SU-DHL-6 (cell line): ENCODE measurements around the gene MTOR.
"Not testable (repeated sequence)": the region's sequence is repeated elsewhere in the genome, so short reads cannot be mapped to it uniquely, and the experiment has no call there.

Source experiments
- H2AFZ ChIP-seq: fragments of 200-600 bp; sonication (generic); 2 replicates; pipeline ENCODE4 v1.6.1; 2014; ENCODE audit warnings: low read depth, mild to moderate bottlenecking, moderate library complexity, mixed read lengths, antibody characterized with exemption, low read length; ENCODE audit not compliant: severe bottlenecking
- H3F3A ChIP-seq: fragments of 200-600 bp; shearing (Covaris generic); 2 replicates; pipeline ENCODE4 v1.6.0; 2016; ENCODE audit warnings: antibody characterized with exemption, mild to moderate bottlenecking; ENCODE audit not compliant: insufficient read depth
- H3K27ac ChIP-seq: fragments of 200-600 bp; sonication (generic); 2 replicates; pipeline ENCODE4 v1.5.1; 2016; ENCODE audit warnings: low read depth, mild to moderate bottlenecking, low read length, moderate library complexity, mixed read lengths
- H3K27me3 ChIP-seq: fragments of 200-600 bp; sonication (generic), shearing (Covaris generic); 2 replicates; pipeline ENCODE4 v1.6.0; 2014; ENCODE audit warnings: mild to moderate bottlenecking, low read length
- H3K36me3 ChIP-seq: fragments of 200-600 bp; sonication (generic); 2 replicates; pipeline ENCODE4 v1.6.1; 2014; ENCODE audit warnings: mild to moderate bottlenecking, low read length, mixed read lengths
- H3K4me2 ChIP-seq: fragments of 300-600, 200-600 bp; shearing (Covaris generic), sonication (generic); 2 replicates; pipeline ENCODE4 v1.6.0; 2014; ENCODE audit warnings: low read length, low read depth, mild to moderate bottlenecking; ENCODE audit not compliant: poor library complexity, severe bottlenecking
- H3K4me3 ChIP-seq: fragments of 200-600 bp; sonication (generic); 2 replicates; pipeline ENCODE4 v1.5.1; 2014; ENCODE audit warnings: antibody characterized with exemption, low read length, mild to moderate bottlenecking, mixed read lengths; ENCODE audit not compliant: insufficient read depth, poor library complexity, severe bottlenecking
- H3K79me2 ChIP-seq: fragments of 200-600 bp; sonication (generic); 2 replicates; pipeline ENCODE4 v1.6.1; 2014; ENCODE audit warnings: mild to moderate bottlenecking, low read length, moderate library complexity; ENCODE audit not compliant: insufficient read depth
- H3K9ac ChIP-seq: fragments of 200-600 bp; sonication (generic); 2 replicates; pipeline ENCODE4 v1.7.0; 2014; ENCODE audit warnings: mild to moderate bottlenecking, low read length
- H3K9me2 ChIP-seq: fragments of 200-600 bp; sonication (generic); replicated peaks from 2 replicates; pipeline ENCODE4 v1.6.1; 2014; ENCODE audit warnings: low read length; ENCODE audit not compliant: insufficient read depth
- H3K9me3 ChIP-seq: fragments of 200-600 bp; sonication (generic); 2 replicates; pipeline ENCODE4 v1.6.1; 2014; ENCODE audit warnings: low read length, mixed read lengths; ENCODE audit not compliant: insufficient read depth
- H4K20me1 ChIP-seq: fragments of 200-600 bp; sonication (generic); 2 replicates; pipeline ENCODE4 v1.6.1; 2014; ENCODE audit warnings: low read depth, mild to moderate bottlenecking, antibody characterized with exemption, low read length, moderate library complexity, mixed read lengths
- EZH2phosphoT487 ChIP-seq: fragments of 200-600 bp; sonication (generic), shearing (Covaris generic); conservative IDR thresholded peaks from 2 replicates; pipeline ENCODE4 v1.6.1; 2018; ENCODE audit warnings: mild to moderate bottlenecking, antibody characterized with exemption, low read length, moderate library complexity, mixed read lengths
- TF ChIP-seq, protein P1 (sequence below): fragments of 200-600 bp; sonication (generic); IDR thresholded peaks from one replicate; pipeline ENCODE4 v1.5.1; 2017; ENCODE audit warnings: antibody characterized with exemption, mild to moderate bottlenecking, low read length, moderate library complexity; ENCODE audit not compliant: insufficient read depth, poor library complexity, severe bottlenecking

Gene MTOR

DNA sequence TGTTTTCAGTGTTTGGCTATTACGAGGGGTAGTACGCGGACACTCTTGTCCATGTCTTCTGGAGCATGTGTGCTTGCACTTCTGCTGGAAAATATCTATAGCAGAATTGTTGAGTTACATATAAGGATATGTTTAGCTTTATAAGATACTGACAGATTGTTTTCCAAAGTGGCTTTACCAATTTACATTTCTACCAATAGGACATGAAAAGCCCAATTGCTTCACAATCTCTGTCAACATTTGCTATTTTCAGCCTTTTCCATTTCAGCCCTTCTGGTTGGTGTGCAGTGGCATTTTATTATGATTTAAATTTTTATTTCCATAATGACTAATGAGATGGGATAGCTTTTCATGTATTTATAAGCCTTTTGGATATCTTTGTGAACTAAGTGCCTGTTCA lies 79.5 kb downstream of the MTOR start:
- Histone ChIP-seq H3K36me3 (0 out of 2 replicates have a peak, but pooled peaks cover 5% of the 10 kb centered on the region), H3K9me2 (no peaks in the 10 kb centered on the region), H3F3A (no peaks in the 10 kb centered on the region), H3K27ac (no peak overlapping the region), H4K20me1 (no peaks in the 10 kb centered on the region), H3K9ac (no peak overlapping the region), H3K79me2 (no peaks in the 10 kb centered on the region), H3K27me3 (no peaks in the 10 kb centered on the region), H3K9me3 (no peaks in the 10 kb centered on the region), H3K4me3 (no peak overlapping the region), H2AFZ (no peak overlapping the region), H3K4me2 (no peak overlapping the region)
- no peak for TF ChIP-seq EZH2phosphoT487
- TF ChIP-seq, protein P1, sequence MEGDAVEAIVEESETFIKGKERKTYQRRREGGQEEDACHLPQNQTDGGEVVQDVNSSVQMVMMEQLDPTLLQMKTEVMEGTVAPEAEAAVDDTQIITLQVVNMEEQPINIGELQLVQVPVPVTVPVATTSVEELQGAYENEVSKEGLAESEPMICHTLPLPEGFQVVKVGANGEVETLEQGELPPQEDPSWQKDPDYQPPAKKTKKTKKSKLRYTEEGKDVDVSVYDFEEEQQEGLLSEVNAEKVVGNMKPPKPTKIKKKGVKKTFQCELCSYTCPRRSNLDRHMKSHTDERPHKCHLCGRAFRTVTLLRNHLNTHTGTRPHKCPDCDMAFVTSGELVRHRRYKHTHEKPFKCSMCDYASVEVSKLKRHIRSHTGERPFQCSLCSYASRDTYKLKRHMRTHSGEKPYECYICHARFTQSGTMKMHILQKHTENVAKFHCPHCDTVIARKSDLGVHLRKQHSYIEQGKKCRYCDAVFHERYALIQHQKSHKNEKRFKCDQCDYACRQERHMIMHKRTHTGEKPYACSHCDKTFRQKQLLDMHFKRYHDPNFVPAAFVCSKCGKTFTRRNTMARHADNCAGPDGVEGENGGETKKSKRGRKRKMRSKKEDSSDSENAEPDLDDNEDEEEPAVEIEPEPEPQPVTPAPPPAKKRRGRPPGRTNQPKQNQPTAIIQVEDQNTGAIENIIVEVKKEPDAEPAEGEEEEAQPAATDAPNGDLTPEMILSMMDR = no peak

DNA sequence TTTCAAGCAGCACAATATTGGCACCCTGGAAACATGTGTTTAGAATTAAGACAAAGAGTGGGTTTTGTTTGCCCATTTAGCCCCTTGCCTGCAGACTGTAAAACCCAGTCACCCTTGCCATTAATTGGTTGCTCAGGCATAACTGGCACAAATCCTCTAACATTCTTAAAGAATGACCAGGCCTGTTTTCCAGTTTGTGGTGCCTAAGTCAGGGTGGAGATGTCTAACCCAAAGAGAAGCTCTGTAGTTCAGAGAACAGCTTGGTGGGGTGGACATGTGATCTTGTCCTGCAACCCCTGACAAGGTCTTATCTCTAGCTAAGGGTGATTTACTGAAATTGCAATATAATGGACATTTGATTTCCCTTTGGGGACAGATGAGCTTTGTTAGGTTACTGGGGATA lies 82.0 kb downstream of the MTOR start:
- Histone ChIP-seq H3K36me3 (0 out of 2 replicates have a peak, but pooled peaks cover 5% of the 10 kb centered on the region), H3K27ac (no peak overlapping the region), H4K20me1 (no peaks in the 10 kb centered on the region), H2AFZ (no peak overlapping the region), H3K9ac (no peak overlapping the region), H3K4me2 (no peak overlapping the region), H3K9me2 (no peaks in the 10 kb centered on the region), H3F3A (no peaks in the 10 kb centered on the region), H3K4me3 (no peak overlapping the region), H3K9me3 (no peaks in the 10 kb centered on the region), H3K27me3 (no peaks in the 10 kb centered on the region), H3K79me2 (no peaks in the 10 kb centered on the region)
- TF ChIP-seq, protein P1 = no peak
- no peak for TF ChIP-seq EZH2phosphoT487

DNA sequence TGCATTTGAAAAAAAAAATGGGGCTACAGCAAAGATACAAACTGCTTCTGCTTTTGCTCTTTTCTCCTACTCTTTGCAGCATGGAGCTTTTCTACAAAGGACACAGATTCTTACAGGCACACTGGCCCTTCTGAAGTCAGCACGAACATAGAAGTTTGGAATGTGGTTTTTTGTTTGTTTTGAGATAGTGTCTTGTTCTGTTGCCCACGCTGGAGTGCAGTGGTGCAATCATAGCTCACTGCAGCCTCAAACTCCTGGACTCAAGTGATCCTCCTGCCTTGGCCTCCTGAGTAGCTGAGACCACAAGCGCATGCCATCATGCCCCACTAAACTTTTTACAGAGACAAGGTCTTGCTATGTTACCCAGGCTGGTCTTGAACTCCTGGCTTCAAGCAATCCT lies 82.6 kb downstream of the MTOR start:
- not testable (repeated sequence) for H3F3A ChIP-seq, H3K9me2 ChIP-seq, H3K9me3 ChIP-seq, H3K4me2 ChIP-seq, H3K9ac ChIP-seq, H4K20me1 ChIP-seq, H3K27ac ChIP-seq, H2AFZ ChIP-seq, H3K4me3 ChIP-seq, H3K27me3 ChIP-seq, H3K36me3 ChIP-seq, H3K79me2 ChIP-seq

DNA sequence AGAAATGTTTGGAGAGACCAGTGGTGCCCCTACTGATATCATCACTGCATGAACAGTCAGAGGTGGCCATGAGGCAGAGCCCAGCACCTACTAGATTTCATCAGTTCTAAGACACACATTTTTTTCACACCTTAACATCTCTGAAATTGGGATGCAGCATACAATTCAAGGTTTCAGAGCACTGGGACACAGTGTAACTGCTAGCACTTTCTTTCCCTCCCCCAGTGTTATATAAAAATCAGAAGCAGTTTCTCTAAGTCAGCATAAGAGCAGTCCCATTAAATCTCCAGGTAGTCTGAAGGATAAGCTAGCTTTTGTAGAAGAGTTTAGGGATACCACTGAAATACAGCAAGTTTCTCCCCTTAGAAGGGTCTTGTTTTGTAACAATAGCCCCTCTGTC lies 83.2 kb downstream of the MTOR start:
- Histone ChIP-seq H3K4me3 (no peak overlapping the region), H3K9me2 (no peaks in the 10 kb centered on the region), H2AFZ (no peak overlapping the region), H3F3A (no peaks in the 10 kb centered on the region), H4K20me1 (no peaks in the 10 kb centered on the region), H3K36me3 (0 out of 2 replicates have a peak, but pooled peaks cover 2% of the 10 kb centered on the region), H3K27me3 (no peaks in the 10 kb centered on the region), H3K4me2 (no peak overlapping the region), H3K27ac (no peak overlapping the region), H3K9ac (no peak overlapping the region), H3K79me2 (no peaks in the 10 kb centered on the region), H3K9me3 (no peaks in the 10 kb centered on the region)
- TF ChIP-seq, protein P1 = no peak
- no peak for TF ChIP-seq EZH2phosphoT487
